Measurements from ENCODE around the gene ATP1B3.

ATP1B3 gene

GRCh38 chr3:141914311-141914710, 37.9 kb downstream of the ATP1B3 start:
- Histone ChIP-seq H3K27ac (ENCODE audit: extremely low read depth, low read depth, low read length) (no peak overlapping the region), H3K4me3 (ENCODE audit: low read depth, low read length) (no peak overlapping the region), H3K9me3 (ENCODE audit: control insufficient read depth, insufficient read depth, low read depth, low read length) (no peaks in the 10 kb centered on the region), H3K36me3 (ENCODE audit: control insufficient read depth in 2 of 2, insufficient read depth in 1 of 2, low read length in 2 of 2) (peaks cover 4 to 81% of the 10 kb centered on the region in 2 experiments; a peak in 2 of 3 replicates), H3K4me1 (ENCODE audit: control insufficient read depth, insufficient read depth, low read length) (no peaks in the 10 kb centered on the region)
- CTCF ChIA-PET: interaction anchor here (1.8 kb wide), 1 partner anchor 176 kb away, joined by 9 read pairs; the partner anchor contains the start of gene RNF7
- TF ChIP-seq KLF16 (tag by site-specific recombination; IDR thresholded peaks at IDR 0.05): no peak
- no peak for TF ChIP-seq ZNF501 (tag by site-specific recombination; IDR thresholded peaks at IDR 0.05)
- TF ChIP-seq ZFP3 (tag by site-specific recombination; IDR thresholded peaks at IDR 0.05; ENCODE audit: low read depth): no peak
- TF ChIP-seq ZNF10 (tag by site-specific recombination; IDR thresholded peaks at IDR 0.05): no peak
- TF ChIP-seq ZNF37A (tag by site-specific recombination; IDR thresholded peaks at IDR 0.05): no peak
- TF ChIP-seq ZNF692 (tag by site-specific recombination; IDR thresholded peaks at IDR 0.05): no peak
- TF ChIP-seq ZNF140 (tag by site-specific recombination; IDR thresholded peaks at IDR 0.05): no peak
- TF ChIP-seq ZNF416 (tag by site-specific recombination; IDR thresholded peaks at IDR 0.05): no peak
- no peak for TF ChIP-seq ZNF24 (tag by site-specific recombination; IDR thresholded peaks at IDR 0.05)
- TF ChIP-seq ZSCAN16 (tag by site-specific recombination; IDR thresholded peaks at IDR 0.05): no peak
- no peak for TF ChIP-seq ZNF837 (tag by site-specific recombination; IDR thresholded peaks at IDR 0.05)
- no peak for TF ChIP-seq ZNF791 (tag by site-specific recombination; IDR thresholded peaks at IDR 0.05)
- no peak for TF ChIP-seq SCRT1 (tag by site-specific recombination; IDR thresholded peaks at IDR 0.05; ENCODE audit: borderline replicate concordance)
- no peak for TF ChIP-seq RBAK (tag by site-specific recombination; IDR thresholded peaks at IDR 0.05)
- TF ChIP-seq KLF8 (tag by site-specific recombination; IDR thresholded peaks at IDR 0.05): no peak
- no peak for TF ChIP-seq ZNF660 (tag by site-specific recombination; IDR thresholded peaks at IDR 0.05)
- no peak for TF ChIP-seq ZBTB8A (tag by site-specific recombination; IDR thresholded peaks at IDR 0.05)
- TF ChIP-seq OVOL3 (tag by site-specific recombination; IDR thresholded peaks at IDR 0.05): no peak
- POLR2A ChIA-PET: no interaction called here

GRCh38 chr3:141915016-141915415, 38.6 kb downstream of the ATP1B3 start:
- H3K4me1 ChIP-seq (ENCODE audit: control insufficient read depth, insufficient read depth, low read length): no peaks in the 10 kb centered on the region
- peaks cover under 1 to 81% of the 10 kb centered on the region in 2 experiments; a peak in 2 of 3 replicates for H3K36me3 ChIP-seq (ENCODE audit: control insufficient read depth in 2 of 2, insufficient read depth in 1 of 2, low read length in 2 of 2)
- H3K27ac ChIP-seq (ENCODE audit: extremely low read depth, low read depth, low read length): no peak overlapping the region
- H3K4me3 ChIP-seq (ENCODE audit: low read depth, low read length): no peak overlapping the region
- CTCF ChIA-PET: no interaction called here
- no peaks in the 10 kb centered on the region for H3K9me3 ChIP-seq (ENCODE audit: control insufficient read depth, insufficient read depth, low read depth, low read length)
- POLR2A ChIA-PET: no interaction called here
- TF ChIP-seq ZNF26 (tag by site-specific recombination; IDR thresholded peaks at IDR 0.05): no peak
- no peak for TF ChIP-seq ZNF621 (tag by site-specific recombination; IDR thresholded peaks at IDR 0.05)
- TF ChIP-seq ZBTB48 (tag by site-specific recombination; IDR thresholded peaks at IDR 0.05): no peak
- no peak for TF ChIP-seq ZNF239 (tag by site-specific recombination; IDR thresholded peaks at IDR 0.05)
- no peak for TF ChIP-seq MEIS1 (CRISPR knock-in tag; IDR thresholded peaks at IDR 0.05; ENCODE audit: borderline replicate concordance)
- TF ChIP-seq KLF1 (tag by site-specific recombination; IDR thresholded peaks at IDR 0.05): no peak
- TF ChIP-seq ZNF10 (tag by site-specific recombination; IDR thresholded peaks at IDR 0.05): no peak
- TF ChIP-seq PBX3 (CRISPR knock-in tag; IDR thresholded peaks at IDR 0.05): no peak
- TF ChIP-seq HOXA7 (CRISPR knock-in tag; IDR thresholded peaks at IDR 0.05; ENCODE audit: borderline replicate concordance): no peak
- TF ChIP-seq BCL6B (tag by site-specific recombination; IDR thresholded peaks at IDR 0.05): no peak
- TF ChIP-seq ZNF138 (tag by site-specific recombination; IDR thresholded peaks at IDR 0.05; ENCODE audit: borderline replicate concordance): no peak
- TF ChIP-seq HOXC10 (CRISPR knock-in tag; IDR thresholded peaks at IDR 0.05): no peak
- TF ChIP-seq ZNF791 (tag by site-specific recombination; IDR thresholded peaks at IDR 0.05): no peak
- no peak for TF ChIP-seq ZNF560 (tag by site-specific recombination; IDR thresholded peaks at IDR 0.05; ENCODE audit: borderline replicate concordance)
- no peak for TF ChIP-seq ZNF768 (tag by site-specific recombination; IDR thresholded peaks at IDR 0.05)
